HCT116 (cell line): ENCODE results near the gene ARHGEF1. TPM values are rescaled to one million over a fixed set of nuclear protein-coding genes. Genes with fewer than 3 reads are reported as not detected.

Source experiments
- ATAC-seq: fragments of 200-7000 bp; cut with Tn5 transposase; 2 replicates; pipeline ENCODE4 v1.9.1; 2020; ENCODE audit warnings: mild to moderate bottlenecking, moderate library complexity
- BruUV-seq: library from RNA; stranded (reverse); fragments of 400-500 nt; replicated peaks from 2 replicates; lab custom pipeline; 2021; lab: Mats Ljungman, UMichigan
- CTCF ChIA-PET: fragments of 300-600 bp; sonication (Branson Sonifier 250); formaldehyde crosslinking; loops from one replicate; lab custom pipeline; 2021; ENCODE audit warnings: antibody characterized with exemption; lab: Charles Lee
- POLR2A ChIA-PET: fragments of 300-600, 350-600 bp; sonication (Branson Sonifier 250); formaldehyde crosslinking; loops from one replicate; lab custom pipeline; 2021; ENCODE audit warnings: antibody characterized with exemption; lab: Charles Lee
- RAD21 ChIA-PET, 2 experiments: fragments of 300-600 bp; sonication (Branson Sonifier 250); formaldehyde crosslinking; loops; one replicate each; lab custom pipeline; 2023; ENCODE audit warnings: low total read pairs in 2 of 2; ENCODE audit not compliant: uncharacterized antibody in 2 of 2, unreplicated experiment in 2 of 2, low non-redundant PET in 1 of 2; lab: Charles Lee
- DNase-seq: peaks from one replicate; pipeline ENCODE4 v3.0.0-alpha.2; 2010; ENCODE audit warnings: low read depth, low spot score
- H2AFZ ChIP-seq: fragments of 200-600 bp; shearing (Covaris generic), sonication (generic); 2 replicates; pipeline ENCODE4 v1.6.1; 2017; ENCODE audit warnings: low read depth, mixed run types, mixed read lengths, antibody characterized with exemption, low read length; ENCODE audit not compliant: poor library complexity, severe bottlenecking
- H3K27ac ChIP-seq: 2 replicates; pipeline ENCODE4 v1.5.1; 2012; ENCODE audit warnings: low read depth, low read length
- H3K27me3 ChIP-seq: fragments of 200-600 bp; sonication (generic); 2 replicates; pipeline ENCODE4 v1.6.1; 2016; ENCODE audit warnings: mixed run types, low read length, mixed read lengths; ENCODE audit not compliant: insufficient read depth
- H3K36me3 ChIP-seq, 2 experiments: fragments of 200-500 bp in 1 of 2; fragments of 200-600 bp in 1 of 2; sonication (Bioruptor generic) in 1 of 2; sonication (generic) in 1 of 2; 2 replicates each; pipeline versions ENCODE4 v1.5.1 to v1.6.1; 2014 to 2016; ENCODE audit warnings: low read length in 2 of 2, inconsistent platforms in 1 of 2, mixed read lengths in 1 of 2, mixed run types in 1 of 2; ENCODE audit not compliant: insufficient read depth in 2 of 2, control insufficient read depth in 1 of 2
- H3K4me1 ChIP-seq, 2 experiments: fragments of 200-600 bp in 1 of 2; sonication (generic) in 1 of 2; 2 replicates each; pipeline versions ENCODE4 v1.5.1 to v1.6.1; 2012 to 2017; ENCODE audit warnings: low read length in 2 of 2, inconsistent platforms in 1 of 2, mild to moderate bottlenecking in 1 of 2, mixed read lengths in 1 of 2, mixed run types in 1 of 2, moderate library complexity in 1 of 2; ENCODE audit not compliant: insufficient read depth in 2 of 2, control insufficient read depth in 1 of 2
- H3K4me2 ChIP-seq: fragments of 200-600 bp; sonication (generic); 2 replicates; pipeline ENCODE4 v1.6.1; 2017; ENCODE audit warnings: mixed run types, low read length, mixed read lengths
- H3K4me3 ChIP-seq, 2 experiments: fragments of 200-600 bp in 1 of 2; sonication (generic) in 1 of 2; replicated peaks in 1 of 2; 2 replicates each; pipeline ENCODE4 v1.5.1; 2011 to 2016; ENCODE audit warnings: low read length in 2 of 2, control low read depth in 1 of 2, low read depth in 1 of 2, mild to moderate bottlenecking in 1 of 2, mixed read lengths in 1 of 2, mixed run types in 1 of 2
- H3K79me2 ChIP-seq: fragments of 200-600 bp; sonication (generic); 2 replicates; pipeline ENCODE4 v1.6.1; 2017; ENCODE audit warnings: mild to moderate bottlenecking, mixed run types, low read length, moderate library complexity, mixed read lengths; ENCODE audit not compliant: insufficient read depth
- H3K9ac ChIP-seq: fragments of 200-600 bp; sonication (generic); 2 replicates; pipeline ENCODE4 v1.6.1; 2016; ENCODE audit warnings: low read length, mixed read lengths
- H3K9me2 ChIP-seq: fragments of 200-600 bp; sonication (generic), shearing (Covaris generic); 2 replicates; pipeline ENCODE4 v1.6.1; 2017; ENCODE audit warnings: mixed run types, mild to moderate bottlenecking, moderate library complexity; ENCODE audit not compliant: insufficient read depth
- H3K9me3 ChIP-seq, 2 experiments: fragments of 200-500 bp in 1 of 2; fragments of 200-600 bp in 1 of 2; sonication (Bioruptor generic) in 1 of 2; sonication (generic) in 1 of 2; 2 replicates each; pipeline ENCODE4 v1.6.1; 2014 to 2017; ENCODE audit warnings: low read length in 2 of 2, mixed read lengths in 2 of 2, inconsistent platforms in 1 of 2, low read depth in 1 of 2, mild to moderate bottlenecking in 1 of 2, mixed run types in 1 of 2, moderate library complexity in 1 of 2; ENCODE audit not compliant: control insufficient read depth in 1 of 2, insufficient read depth in 1 of 2
- H4K20me1 ChIP-seq: fragments of 200-600 bp; sonication (generic), shearing (Covaris generic); 2 replicates; pipeline ENCODE4 v1.6.1; 2017; ENCODE audit warnings: mixed run types, mild to moderate bottlenecking, moderate library complexity; ENCODE audit not compliant: insufficient read depth
- CBX3 ChIP-seq: IDR thresholded peaks from 2 replicates; pipeline ENCODE4 v1.6.1; 2012; ENCODE audit warnings: low read depth
- EZH2phosphoT487 ChIP-seq: fragments of 200-600 bp; IDR thresholded peaks from 2 replicates; pipeline ENCODE4 v1.6.1; 2018; ENCODE audit warnings: antibody characterized with exemption, borderline replicate concordance
- FOSL1 ChIP-seq: IDR thresholded peaks from 2 replicates; pipeline ENCODE4 v1.6.1; 2012; ENCODE audit warnings: low read depth
- POLR2A ChIP-seq: IDR thresholded peaks from 2 replicates; pipeline ENCODE4 v1.7.0; 2011; ENCODE audit warnings: borderline replicate concordance; ENCODE audit not compliant: insufficient read depth, insufficient read length; ENCODE audit errors: extremely low read depth
- POLR2AphosphoS5 ChIP-seq: IDR thresholded peaks from 2 replicates; pipeline ENCODE4 v1.6.1; 2011; ENCODE audit warnings: mild to moderate bottlenecking, low read depth, low read length, moderate library complexity
- RAD21 ChIP-seq: IDR thresholded peaks from 2 replicates; pipeline ENCODE4 v1.6.1; 2012; ENCODE audit warnings: low read depth, mild to moderate bottlenecking
- SP1 ChIP-seq: IDR thresholded peaks from 2 replicates; pipeline ENCODE4 v1.6.1; 2012; ENCODE audit warnings: low read depth
- SRF ChIP-seq: IDR thresholded peaks from 2 replicates; pipeline ENCODE4 v1.6.1; 2012; ENCODE audit warnings: low read depth
- TCF7L2 ChIP-seq: IDR thresholded peaks from 2 replicates; pipeline ENCODE4 v1.7.0; 2011; ENCODE audit warnings: borderline replicate concordance, inconsistent platforms; ENCODE audit not compliant: insufficient read depth, insufficient read length; ENCODE audit errors: extremely low read depth
- ZFX ChIP-seq: fragments of 450-650 bp; IDR thresholded peaks from 2 replicates; pipeline ENCODE4 v1.6.1; 2017
- ZNF274 ChIP-seq: fragments of 200-500 bp; sonication (Bioruptor generic); IDR thresholded peaks from 2 replicates; pipeline ENCODE4 v1.6.1; 2014; ENCODE audit warnings: mild to moderate bottlenecking, low read depth, low read length, inconsistent platforms
- intact Hi-C: fragments of 100-400 bp; cut with micrococcal nuclease; formaldehyde crosslinking; loops from 2 replicates; pipeline ENCODE4 v1.10.0; 2022
- total RNA-seq: library from RNA; stranded (reverse); gene quantifications from one replicate; pipeline ENCODE4 v1.2.1, GENCODE V29; 2021; ENCODE audit not compliant: unreplicated experiment
- TF ChIP-seq, protein P1 (sequence below): IDR thresholded peaks from 2 replicates; pipeline ENCODE4 v1.6.1; 2012
- TF ChIP-seq, protein P2 (sequence below): IDR thresholded peaks from 2 replicates; pipeline ENCODE4 v1.6.1; 2012; ENCODE audit warnings: low read depth
- TF ChIP-seq, protein P3 (sequence below), 3 experiments: fragments of 200-600 bp in 1 of 3; sonication (generic) in 1 of 3; IDR thresholded peaks in 2 of 3; conservative IDR thresholded peaks in 1 of 3; 2 replicates each; pipeline ENCODE4 v1.5.1; 2012 to 2017; ENCODE audit warnings: low read depth in 2 of 3, low read length in 2 of 3, antibody characterized with exemption in 1 of 3, borderline replicate concordance in 1 of 3, control low read depth in 1 of 3, mild to moderate bottlenecking in 1 of 3, mixed read lengths in 1 of 3, mixed run types in 1 of 3, moderate library complexity in 1 of 3; ENCODE audit not compliant: insufficient read depth in 1 of 3

ARHGEF1 gene
- total RNA-seq, 1 experiment from 2014 or later, result 110 TPM

DNA sequence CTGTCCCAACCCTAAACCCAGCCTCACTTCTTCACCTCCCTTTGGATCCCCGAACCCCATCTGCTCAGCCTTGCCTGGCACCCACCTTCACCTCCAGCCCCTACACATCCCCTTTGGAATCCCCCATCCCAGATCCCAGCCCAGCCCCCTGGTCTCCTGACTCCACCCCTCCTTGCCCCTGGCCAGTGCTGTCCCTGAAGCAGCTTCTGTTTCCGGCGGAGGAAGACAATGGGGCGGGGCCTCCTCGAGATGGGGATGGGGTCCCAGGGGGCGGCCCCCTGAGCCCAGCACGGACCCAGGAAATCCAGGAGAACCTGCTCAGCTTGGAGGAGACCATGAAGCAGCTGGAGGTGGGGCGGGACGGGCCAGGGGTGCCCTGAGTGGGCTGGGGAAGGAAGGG lies 23.3 kb downstream of the ARHGEF1 start:
- ATAC-seq, result no peak
- POLR2A ChIA-PET, result no interaction called here
- TF ChIP-seq CBX3 (no peak), POLR2AphosphoS5 (no peak), POLR2A (no peak), ZFX (no peak), RAD21 (no peak), TCF7L2 (no peak), FOSL1 (no peak), ZNF274 (no peak), SRF (no peak), EZH2phosphoT487 (no peak), SP1 (no peak)
- TF ChIP-seq, protein P1, sequence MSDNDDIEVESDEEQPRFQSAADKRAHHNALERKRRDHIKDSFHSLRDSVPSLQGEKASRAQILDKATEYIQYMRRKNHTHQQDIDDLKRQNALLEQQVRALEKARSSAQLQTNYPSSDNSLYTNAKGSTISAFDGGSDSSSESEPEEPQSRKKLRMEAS, result no peak
- TF ChIP-seq, protein P2, sequence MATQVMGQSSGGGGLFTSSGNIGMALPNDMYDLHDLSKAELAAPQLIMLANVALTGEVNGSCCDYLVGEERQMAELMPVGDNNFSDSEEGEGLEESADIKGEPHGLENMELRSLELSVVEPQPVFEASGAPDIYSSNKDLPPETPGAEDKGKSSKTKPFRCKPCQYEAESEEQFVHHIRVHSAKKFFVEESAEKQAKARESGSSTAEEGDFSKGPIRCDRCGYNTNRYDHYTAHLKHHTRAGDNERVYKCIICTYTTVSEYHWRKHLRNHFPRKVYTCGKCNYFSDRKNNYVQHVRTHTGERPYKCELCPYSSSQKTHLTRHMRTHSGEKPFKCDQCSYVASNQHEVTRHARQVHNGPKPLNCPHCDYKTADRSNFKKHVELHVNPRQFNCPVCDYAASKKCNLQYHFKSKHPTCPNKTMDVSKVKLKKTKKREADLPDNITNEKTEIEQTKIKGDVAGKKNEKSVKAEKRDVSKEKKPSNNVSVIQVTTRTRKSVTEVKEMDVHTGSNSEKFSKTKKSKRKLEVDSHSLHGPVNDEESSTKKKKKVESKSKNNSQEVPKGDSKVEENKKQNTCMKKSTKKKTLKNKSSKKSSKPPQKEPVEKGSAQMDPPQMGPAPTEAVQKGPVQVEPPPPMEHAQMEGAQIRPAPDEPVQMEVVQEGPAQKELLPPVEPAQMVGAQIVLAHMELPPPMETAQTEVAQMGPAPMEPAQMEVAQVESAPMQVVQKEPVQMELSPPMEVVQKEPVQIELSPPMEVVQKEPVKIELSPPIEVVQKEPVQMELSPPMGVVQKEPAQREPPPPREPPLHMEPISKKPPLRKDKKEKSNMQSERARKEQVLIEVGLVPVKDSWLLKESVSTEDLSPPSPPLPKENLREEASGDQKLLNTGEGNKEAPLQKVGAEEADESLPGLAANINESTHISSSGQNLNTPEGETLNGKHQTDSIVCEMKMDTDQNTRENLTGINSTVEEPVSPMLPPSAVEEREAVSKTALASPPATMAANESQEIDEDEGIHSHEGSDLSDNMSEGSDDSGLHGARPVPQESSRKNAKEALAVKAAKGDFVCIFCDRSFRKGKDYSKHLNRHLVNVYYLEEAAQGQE, result no peak
- TF ChIP-seq, protein P3, sequence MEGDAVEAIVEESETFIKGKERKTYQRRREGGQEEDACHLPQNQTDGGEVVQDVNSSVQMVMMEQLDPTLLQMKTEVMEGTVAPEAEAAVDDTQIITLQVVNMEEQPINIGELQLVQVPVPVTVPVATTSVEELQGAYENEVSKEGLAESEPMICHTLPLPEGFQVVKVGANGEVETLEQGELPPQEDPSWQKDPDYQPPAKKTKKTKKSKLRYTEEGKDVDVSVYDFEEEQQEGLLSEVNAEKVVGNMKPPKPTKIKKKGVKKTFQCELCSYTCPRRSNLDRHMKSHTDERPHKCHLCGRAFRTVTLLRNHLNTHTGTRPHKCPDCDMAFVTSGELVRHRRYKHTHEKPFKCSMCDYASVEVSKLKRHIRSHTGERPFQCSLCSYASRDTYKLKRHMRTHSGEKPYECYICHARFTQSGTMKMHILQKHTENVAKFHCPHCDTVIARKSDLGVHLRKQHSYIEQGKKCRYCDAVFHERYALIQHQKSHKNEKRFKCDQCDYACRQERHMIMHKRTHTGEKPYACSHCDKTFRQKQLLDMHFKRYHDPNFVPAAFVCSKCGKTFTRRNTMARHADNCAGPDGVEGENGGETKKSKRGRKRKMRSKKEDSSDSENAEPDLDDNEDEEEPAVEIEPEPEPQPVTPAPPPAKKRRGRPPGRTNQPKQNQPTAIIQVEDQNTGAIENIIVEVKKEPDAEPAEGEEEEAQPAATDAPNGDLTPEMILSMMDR (IDR thresholded peaks at IDR 0.05 in 2 of 3, conservative IDR thresholded peaks at IDR 0.05 in 1 of 3; ENCODE audit: borderline replicate concordance in 1 of 3, insufficient read depth in 1 of 3, low read depth in 2 of 3, low read length in 2 of 3), result no peak
- TF ChIP-seq, all 23 proteins: peak for 0
- CTCF ChIA-PET, result no interaction called here
- H3K9me2 ChIP-seq, result no peaks in the 10 kb centered on the region
- DNase-seq, result no peak
- H3K27ac ChIP-seq, result no peak overlapping the region
- H3K9ac ChIP-seq, result no peak overlapping the region
- H3K4me1 ChIP-seq, result peaks cover 0 to 6% of the 10 kb centered on the region in 2 experiments; a peak in 1 of 4 replicates
- no peaks in the 10 kb centered on the region for H3K27me3 ChIP-seq
- no peak overlapping the region for H3K4me3 ChIP-seq
- no peak overlapping the region for H2AFZ ChIP-seq
- intact Hi-C loops, result no loop called here
- no peaks in the 10 kb centered on the region for H4K20me1 ChIP-seq
- no peaks in the 10 kb centered on the region for H3K79me2 ChIP-seq
- no TSS peak for BruUV-seq
- RAD21 ChIA-PET, result no interaction called here
- H3K36me3 ChIP-seq, result peaks cover 26 to 34% of the 10 kb centered on the region in 2 experiments; a peak in 3 of 4 replicates
- H3K9me3 ChIP-seq, result no peaks in the 10 kb centered on the region
- no peak overlapping the region for H3K4me2 ChIP-seq
